Right renal pelvis (tissue), 4 donors: Measurements from ENCODE around the gene CHRNA9. TPM values are rescaled to one million over a fixed set of nuclear protein-coding genes. Genes with fewer than 3 reads are reported as not detected.
"Not testable (repeated sequence)": the region's sequence is repeated elsewhere in the genome, so short reads cannot be mapped to it uniquely, and the experiment has no call there.

Source experiments
- DNase-seq, 4 donors: peaks; one replicate each; pipeline ENCODE4 v3.0.0-alpha.2; 2013; ENCODE audit warnings: low read depth in 4 of 4, low spot score in 3 of 4, missing footprints in 1 of 4
- polyA plus RNA-seq, 4 donors: library from polyadenylated mRNA; unstranded; fragments of 120-200 nt; gene quantifications; one replicate each; pipeline ENCODE4 v1.2.1, GENCODE V29; 2013; ENCODE audit not compliant: insufficient read length in 4 of 4

CHRNA9 gene, protein sequence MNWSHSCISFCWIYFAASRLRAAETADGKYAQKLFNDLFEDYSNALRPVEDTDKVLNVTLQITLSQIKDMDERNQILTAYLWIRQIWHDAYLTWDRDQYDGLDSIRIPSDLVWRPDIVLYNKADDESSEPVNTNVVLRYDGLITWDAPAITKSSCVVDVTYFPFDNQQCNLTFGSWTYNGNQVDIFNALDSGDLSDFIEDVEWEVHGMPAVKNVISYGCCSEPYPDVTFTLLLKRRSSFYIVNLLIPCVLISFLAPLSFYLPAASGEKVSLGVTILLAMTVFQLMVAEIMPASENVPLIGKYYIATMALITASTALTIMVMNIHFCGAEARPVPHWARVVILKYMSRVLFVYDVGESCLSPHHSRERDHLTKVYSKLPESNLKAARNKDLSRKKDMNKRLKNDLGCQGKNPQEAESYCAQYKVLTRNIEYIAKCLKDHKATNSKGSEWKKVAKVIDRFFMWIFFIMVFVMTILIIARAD
- 1 to 10 TPM in 1 of 4 donors, under 1 TPM in 3; 0.80 to 1.2 (median 0.91) TPM for polyA plus RNA-seq

DNA sequence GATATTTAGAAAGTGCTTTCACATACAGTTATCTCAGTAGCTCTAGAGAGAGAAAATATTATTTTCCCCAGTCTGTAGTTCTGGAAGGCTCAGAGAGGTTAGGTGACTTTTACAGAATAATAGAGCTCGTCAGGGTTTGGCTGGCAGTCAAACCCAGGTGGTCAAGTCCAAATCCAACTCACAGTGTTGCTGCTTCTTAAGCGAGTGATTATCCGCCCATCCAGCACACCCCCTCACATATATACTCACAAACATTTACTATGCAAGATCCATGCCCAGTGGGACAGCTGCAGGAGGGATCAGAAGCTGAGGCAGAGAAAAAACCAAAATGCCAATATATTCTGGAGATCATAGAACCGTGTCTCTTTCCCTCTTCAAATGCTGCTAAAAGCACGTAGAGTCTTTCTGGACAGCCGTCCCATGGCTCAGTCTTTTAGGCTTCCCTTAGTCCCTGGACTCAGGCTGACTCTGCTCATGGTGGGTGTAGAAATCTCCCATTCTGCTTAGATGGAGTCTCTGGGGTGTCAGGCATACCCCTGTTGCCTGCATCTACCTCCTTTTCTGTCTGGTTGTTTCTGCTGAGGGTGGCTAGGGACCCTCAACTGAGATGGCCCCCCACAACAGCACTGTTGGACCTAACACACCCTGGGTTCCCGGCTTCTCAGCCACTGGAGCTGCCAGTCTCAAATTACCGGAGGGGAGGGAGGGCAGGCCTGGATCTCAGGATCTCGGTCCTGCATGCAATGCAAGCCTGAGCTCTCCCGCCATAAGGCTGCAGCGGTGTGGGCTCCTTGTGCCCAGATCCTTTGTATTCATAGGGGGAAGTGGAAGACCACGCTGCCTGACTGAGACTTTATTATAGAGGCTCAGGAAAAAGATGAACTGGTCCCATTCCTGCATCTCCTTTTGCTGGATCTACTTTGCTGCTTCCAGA lies at the start of gene CHRNA9:
Gene CHRNA9 (plus strand): TSS at position 743 of the 934 bp plus-strand sequence. CDS start 135 bp downstream, at position 878.
- DNase-seq: no peak

DNA sequence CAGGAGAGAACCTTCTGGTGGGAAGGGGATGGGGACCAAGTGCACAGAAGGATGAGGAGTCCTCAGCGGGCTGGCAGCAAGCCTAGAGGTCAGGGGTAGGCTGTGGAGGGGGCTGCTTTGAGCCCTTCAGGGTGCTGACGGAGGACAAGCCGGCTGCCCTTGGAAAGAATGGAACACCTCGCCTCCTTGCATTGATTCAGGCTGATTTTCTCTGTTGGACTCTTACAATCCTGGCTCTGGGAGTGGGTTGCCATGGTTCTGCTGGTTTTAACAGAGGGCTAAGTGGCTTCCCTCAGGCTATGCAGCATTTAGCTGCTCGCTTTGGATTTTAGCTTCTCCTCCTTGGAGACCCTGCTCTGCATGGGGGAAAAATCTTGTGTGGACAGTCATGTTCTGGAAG lies 49.4 kb upstream of the CHRNA9 start:
- no peak for DNase-seq

DNA sequence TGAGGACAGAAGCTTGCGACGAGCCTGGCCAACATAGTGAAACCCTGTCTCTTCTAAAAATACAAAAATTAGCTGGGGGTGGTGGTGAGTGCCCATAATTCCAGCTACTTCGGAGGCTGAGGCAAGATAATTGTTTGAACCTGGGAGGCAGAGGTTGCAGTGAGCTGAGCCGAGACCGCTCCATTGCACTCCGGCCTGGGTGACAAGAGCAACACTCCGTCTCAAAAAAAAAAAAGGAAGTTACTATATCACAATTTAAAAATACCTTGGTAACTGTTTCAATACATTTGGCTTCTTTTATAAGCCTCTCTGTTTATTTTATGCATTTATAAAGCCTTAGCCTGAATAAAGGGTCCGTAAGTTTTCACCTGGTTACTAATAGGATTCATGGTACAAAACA lies 46.6 kb upstream of the CHRNA9 start:
- no peak for DNase-seq

DNA sequence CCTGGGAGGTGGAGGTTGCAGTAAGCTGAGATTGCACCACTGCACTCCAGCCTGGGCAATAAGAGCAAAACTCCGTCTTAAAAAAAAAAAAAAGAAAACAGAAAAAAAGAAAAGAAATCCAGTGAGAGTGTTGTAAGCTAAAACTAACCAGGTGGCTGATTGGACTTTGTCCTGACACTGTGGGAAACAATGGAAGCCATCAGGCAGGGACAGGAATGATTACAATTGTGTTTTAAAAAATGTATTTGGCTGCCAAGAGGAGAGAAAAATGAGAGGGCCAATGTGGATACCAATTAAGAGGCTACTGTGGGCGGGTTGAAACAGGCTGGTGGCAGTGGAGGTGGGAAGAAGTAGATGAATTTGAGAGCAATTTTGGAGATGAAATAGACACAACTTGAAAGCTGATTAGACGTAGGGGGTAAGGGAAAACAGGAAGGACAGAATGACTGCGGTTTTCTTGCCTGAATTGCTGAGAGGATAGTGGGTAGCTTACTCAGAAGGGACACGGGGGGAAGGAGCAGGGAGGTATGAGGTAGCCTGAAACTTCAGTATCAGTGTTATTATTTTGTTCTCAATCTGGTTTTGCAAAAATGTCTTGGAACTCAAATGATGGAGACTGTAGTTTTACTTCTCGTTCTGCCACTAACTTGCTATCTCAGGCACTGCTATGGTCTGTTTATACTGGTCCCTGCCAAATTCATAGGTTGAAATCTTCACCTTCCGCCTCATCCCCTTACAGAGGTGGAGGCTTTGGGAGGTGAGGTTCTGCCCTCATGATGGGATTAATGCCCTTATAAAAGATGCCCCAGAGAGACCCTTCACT lies 45.6 kb upstream of the CHRNA9 start:
- no peak for DNase-seq

DNA sequence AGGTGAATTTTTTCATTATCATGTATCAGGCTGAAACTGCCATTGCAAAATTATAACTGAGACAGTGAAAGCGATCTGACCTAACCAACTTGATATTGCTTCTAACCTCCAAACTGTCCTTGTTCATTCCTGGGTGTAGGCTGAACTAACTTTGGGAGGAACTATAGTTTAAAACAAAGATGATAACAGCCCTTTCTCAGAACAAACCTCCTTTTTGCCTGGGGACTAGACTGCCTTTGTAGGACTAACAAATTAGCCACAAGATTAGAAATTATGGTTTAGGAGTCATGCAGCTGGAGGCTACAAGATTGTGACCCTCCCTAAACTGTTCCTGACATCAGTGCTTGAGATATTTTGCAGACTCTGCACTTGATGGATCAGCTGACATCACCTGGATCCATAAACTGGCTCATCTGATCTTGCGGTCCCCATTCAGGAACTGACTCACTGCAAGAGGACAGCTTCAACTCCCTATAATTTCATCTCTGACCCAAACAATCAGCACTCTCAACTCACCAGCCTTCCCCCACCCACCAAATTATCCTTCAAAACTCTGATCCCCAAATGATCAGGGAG lies 44.4 kb upstream of the CHRNA9 start:
- DNase-seq: not testable (repeated sequence)

DNA sequence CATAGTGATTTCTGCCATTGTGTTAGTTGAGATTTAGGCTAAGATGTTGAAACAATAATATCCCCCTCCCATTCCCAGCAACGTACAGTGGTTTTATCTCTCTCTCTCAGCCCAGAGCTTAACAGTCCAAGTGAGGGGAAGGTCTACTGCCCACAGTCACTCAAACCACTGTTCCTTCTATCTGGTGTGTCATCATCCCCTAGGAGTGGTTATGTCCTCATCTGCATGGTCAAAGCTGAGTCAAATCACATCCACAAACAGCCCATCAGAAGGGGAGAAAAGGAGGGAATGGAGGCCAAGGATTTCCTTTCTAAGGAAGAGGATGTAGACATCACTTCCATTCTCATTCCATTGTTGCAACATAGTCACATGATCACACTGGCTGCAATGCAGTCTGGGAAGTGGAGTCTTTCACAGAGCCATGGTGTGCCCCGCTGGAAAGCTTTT lies 42.8 kb upstream of the CHRNA9 start:
- no peak for DNase-seq

DNA sequence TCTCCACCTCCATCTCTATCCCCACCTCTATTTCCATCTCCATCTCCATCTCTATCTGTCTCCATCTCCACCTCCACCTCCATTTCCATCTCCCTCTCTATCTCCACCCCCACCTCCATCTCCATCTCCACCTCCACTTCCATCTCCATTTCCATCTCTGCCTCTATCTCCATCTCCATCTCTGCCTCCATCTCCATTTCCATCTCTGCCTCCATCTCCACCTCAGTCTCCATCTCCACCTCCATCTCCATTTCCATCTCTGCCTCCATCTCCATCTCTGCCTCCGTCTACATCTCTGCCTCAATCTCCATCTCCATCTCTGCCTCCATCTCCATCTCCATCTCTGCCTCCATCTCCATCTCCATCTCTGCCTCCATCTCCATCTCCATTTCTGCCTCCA lies 40.8 kb upstream of the CHRNA9 start:
- no peak for DNase-seq

DNA sequence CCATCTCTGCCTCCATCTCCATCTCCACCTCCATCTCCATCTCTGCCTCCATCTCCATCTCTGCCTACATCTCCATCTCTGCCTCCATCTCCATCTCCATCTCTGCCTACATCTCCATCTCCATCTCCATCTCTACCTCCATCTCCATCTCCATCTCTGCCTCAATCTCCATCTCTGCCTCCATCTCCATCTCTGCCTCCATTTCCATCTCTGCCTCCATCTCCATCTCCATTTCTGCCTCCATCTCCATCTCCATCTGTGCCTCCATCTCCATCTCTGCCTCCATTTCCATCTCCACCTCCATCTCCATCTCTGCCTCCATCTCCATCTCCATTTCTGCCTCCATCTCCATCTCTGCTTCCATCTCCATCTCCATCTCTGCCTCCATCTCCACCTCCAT lies 40.1 kb upstream of the CHRNA9 start:
- DNase-seq: not testable (repeated sequence)

DNA sequence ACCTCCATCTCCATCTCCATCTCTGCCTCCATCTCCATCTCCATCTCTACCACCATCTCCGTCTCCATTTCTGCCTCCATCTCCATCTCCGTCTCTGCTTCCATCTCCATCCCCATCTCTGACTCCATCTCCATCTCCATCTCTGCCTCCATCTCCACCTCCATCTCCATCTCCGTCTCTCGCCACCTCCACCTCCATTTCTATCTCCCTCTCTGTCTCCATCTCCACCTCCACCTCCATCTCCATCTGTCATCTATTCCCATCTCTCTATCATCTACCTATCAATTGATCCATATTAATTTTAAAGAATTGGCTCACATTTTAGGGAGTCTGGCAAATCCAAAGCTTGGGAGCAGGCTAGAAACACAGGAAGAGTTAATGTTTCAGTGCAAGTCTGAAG lies 39.6 kb upstream of the CHRNA9 start:
- no peak for DNase-seq

DNA sequence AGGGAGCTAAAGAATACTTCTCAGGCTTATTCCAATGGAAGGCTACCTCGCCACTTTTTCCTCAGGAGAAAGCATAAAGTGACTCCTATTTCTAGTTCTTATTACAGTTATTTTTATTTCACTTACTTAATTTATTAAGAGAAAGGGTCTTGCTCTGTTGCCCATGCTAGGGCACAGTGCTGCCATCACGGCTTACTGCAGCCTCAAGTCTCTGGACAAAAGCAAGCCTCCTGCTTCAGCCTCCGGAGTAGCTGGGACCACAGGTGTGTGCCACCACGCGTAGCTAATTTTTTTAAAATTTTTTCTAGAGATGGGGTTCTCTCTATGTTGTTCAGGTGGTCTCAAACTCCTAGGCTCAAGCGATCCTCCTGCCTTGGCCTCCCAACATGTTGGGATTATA lies 36.0 kb upstream of the CHRNA9 start:
- DNase-seq: no peak

DNA sequence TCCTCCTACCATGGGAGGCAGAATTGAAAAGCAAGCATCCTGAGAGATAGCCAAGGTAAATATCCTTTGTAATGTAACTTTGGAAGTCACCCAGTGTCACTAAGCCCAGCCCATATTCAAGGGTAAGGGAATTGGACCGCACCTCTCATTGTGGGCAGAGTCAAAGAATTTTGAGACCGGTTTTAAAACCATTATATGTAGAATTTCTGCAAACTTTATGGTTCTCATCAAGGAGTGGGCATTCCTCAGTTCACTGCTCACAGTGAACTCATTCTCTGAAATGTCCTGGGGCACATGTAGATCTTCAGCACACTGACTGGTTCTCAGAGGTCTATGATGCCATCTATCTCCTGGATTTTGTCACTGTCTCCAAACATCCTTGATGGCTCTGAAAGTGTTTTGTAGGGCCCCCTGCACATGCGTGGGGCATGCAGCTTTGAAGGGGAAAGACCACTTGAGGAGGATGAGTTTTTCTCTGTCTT lies 35.3 kb upstream of the CHRNA9 start:
- no peak for DNase-seq

DNA sequence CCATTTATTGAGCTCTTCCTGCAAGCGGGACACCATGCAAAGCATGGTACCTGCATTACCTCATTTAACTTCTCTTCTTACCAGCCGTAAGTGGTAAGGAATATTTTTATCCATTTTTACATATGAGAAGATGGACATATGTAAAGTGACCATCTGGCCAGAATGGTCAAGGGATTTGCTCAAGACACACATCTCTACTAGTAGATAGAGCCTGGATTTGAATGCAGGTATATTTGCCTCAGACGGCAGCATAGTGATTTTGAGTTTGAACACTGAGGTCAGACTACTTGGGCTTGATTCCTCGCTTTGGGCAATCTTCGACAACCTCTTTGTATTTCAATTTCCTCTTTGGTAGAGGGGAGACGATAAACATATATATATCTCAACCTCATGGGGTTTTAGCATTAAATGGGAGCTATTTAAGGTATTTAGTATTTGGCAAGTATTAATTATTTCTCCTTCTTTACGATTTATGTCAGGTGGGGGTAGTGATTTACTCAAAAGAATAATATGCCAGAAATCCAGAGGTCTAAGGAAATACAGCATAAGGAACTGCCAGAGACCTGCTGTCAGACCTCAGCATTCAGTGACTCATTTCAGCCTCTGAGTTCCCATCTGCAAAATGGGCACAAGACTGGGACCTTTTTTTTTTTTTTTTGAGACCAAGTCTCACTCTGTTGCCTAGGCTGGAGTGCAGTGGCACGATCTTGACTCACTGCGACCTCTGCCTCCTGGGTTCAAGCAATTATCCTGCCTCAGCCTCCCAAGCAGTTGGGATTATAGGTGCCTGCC lies 34.6 kb upstream of the CHRNA9 start:
- DNase-seq: no peak

DNA sequence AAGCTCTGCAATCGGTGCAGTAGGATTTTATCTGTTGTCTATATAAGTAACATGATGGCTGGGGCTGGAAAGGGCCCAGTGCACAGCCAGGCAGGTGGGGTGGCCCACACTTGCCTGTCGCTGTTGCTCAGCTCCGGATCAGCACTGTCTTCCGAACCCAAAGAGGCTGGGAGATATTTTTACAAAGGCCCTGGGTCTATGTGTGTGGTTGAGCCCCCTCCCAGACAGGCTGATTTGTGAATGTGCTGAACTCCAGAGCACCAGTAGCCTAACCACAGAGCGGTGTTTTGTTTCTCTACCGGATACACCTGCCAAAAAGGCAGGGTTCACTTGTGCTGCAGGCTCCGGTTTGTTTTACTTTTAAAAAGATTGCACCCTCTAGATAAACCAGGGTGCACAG lies 33.5 kb upstream of the CHRNA9 start:
- DNase-seq: no peak

DNA sequence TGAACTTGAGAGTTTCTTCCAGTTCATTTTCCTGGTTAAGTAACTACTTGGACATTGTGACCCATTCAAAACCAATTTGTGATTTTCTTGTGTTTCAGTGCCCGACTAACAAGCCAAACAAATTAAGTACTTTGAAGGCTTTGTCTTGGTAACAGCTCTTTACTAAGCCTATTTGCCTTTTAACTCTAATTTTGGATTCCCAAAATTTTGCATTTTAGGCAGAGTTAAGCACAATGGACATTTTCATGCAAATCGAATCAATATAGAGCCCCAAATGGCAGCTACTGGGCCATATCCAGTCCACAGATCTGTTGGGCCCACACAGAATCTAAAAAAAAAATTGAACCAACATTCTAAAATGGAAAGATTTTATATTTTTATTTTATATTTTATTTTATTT lies 31.4 kb upstream of the CHRNA9 start:
- DNase-seq: no peak

DNA sequence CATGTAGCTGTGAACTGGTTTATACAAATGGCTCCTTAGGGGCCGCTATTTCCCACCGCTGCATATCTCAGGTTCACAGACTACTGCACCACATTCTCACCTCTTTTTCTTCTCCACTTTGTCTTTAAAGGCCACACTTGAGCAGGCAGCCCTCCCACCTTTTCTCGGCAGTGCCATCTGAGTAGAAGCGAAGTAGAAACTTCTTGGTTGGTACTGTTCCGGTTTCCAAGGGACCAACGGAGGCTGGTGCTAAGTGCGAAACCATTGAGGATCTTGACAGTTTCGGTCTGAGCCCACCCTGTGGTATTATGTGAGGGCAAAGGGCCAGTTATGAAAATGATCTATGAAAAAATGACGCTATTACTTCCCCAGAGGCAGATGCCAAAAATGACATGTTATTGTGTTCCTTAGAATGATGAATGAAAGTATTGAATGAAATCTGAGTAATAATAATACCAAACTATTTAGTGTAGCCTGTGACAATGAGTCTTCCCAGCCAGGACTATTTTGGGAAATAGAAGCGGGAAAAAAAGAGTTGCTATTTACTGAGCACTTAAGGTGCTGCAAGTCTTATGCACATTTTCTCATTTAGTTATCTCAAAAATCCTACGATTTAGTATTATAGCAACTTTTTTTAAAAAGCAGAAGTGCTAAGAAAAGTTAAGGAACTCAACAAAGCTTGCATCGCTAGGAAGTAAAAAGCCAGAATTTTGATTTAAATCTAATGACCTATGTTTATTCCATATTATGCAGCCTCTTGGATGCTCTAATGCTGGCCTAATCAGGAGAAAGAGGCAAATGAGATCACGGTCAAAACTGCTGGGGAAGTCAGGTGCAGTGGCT lies 29.6 kb upstream of the CHRNA9 start:
- DNase-seq: no peak

DNA sequence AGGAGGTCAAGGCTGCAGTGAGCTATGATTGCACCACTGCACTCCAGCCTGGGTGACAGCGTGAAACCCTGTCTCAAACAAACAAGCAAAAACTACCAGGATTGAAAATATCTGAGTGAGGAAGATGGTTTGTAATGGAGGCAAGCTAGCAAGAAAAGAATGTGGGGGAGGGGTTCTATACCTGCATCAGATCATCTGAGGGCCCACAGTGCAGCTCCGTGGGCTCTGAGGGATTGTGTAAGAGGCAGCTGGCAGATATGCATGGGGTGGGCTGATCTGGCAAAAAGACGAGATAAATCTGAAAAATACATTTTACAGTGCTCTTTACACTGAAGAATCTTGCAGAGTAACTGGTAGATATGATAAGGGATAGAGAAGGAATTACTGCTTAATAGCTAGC lies 28.9 kb upstream of the CHRNA9 start:
- no peak for DNase-seq

DNA sequence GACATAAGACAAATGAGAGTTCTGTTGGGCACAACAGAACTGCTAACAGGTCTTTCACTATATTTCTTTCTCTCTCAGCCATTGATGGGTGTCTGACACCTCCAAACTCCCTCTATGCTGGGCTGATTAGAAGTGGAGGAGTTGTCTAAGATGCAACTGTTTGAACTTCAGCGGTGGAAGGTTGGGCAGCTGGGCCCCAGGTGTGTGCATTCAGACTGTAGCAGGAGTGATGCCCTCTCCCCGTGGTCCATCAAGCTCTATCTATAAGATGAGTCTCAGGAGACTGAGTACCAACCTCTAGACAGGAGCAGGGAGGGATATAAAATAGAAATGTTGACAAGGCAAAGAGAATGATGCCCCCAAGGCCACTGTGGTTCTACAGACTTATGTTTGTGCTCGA lies 28.2 kb upstream of the CHRNA9 start:
- no peak for DNase-seq
